Left ventricle myocardium superior (tissue), 1 donor: ENCODE measurements around the gene LEFTY1. TPM values are rescaled to one million over a fixed set of nuclear protein-coding genes. Genes with fewer than 3 reads are reported as not detected.
"Not testable (repeated sequence)": the region's sequence is repeated elsewhere in the genome, so short reads cannot be mapped to it uniquely, and the experiment has no call there.

Experiments
- ATAC-seq: fragments of 200-7000 bp; cut with Tn5 transposase; one replicate; pipeline ENCODE4 v1.9.1; 2020; ENCODE audit warnings: mild to moderate bottlenecking, moderate library complexity
- DNase-seq: peaks from one replicate; pipeline ENCODE4 v3.0.0-alpha.2; 2020
- intact Hi-C: fragments of 100-400 bp; cut with micrococcal nuclease; formaldehyde crosslinking; loops from one replicate; pipeline ENCODE4 v1.11.0; 2022
- microRNA-seq: library from miRNA; unstranded; fragments of <30 nt; microRNA quantifications from one replicate; pipeline ENCODE4 v1.2.0, GENCODE V29; 2020; ENCODE audit warnings: borderline number of aligned reads
- total RNA-seq: library from RNA; stranded (reverse); fragmentation: NEBNext Ultra II Directional; extraction: Animal tissue kit (Norgen Biotek cat#: 25700); gene quantifications from one replicate; pipeline ENCODE4 v1.2.1, GENCODE V29; 2021
- donor health status: DM: no; HTN: yes; CAD: no; lungs with severe emphysema.

Gene LEFTY1
- total RNA-seq, 1 donor from 2014 or later, result not detected

DNA sequence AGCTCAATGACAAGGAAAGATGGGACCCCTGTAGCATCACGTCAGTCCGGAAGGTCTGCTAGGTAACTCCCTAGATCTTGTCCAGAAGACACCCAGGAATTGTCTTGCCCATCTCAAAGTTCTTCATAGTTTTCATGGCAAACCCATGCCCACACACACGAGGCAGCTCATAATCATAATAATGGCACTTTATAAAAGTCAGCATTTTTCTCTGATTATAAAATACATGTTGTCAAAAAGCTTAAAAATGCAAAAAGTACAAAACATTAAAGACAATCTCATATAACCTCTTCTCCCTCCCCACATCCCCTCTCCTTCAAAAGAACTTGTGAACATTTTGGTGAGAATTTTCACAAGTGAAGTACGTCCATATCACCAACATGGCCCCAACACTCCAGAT lies 48.2 kb downstream of the LEFTY1 start:
- intact Hi-C loops, result no loop called here
- DNase-seq (no peak), ATAC-seq (no peak)

GRCh38 chr1:225840223-225840610 lies 48.7 kb downstream of the LEFTY1 start:
- intact Hi-C loops, result no loop called here
- ATAC-seq, result no peak
- no peak for DNase-seq

DNA sequence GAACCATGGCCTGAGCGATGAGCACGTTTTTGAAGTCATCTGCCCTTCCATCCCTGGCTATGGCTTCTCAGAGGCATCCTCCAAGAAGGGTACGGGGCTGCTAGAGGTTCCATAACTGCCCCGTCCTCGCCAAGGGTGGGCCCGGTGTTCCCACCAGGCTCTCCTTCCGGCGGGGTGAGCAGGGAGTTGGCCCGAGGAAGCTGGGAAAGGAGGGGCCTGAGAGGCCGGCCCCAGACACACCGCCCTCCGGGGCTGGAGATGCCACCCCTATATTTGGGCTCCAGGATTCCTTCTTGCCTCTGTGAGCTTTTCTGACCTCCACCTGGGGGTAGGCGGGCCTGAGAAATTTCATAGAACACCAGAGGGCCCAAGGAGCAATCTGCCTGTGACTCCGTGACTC lies 50.2 kb downstream of the LEFTY1 start:
- intact Hi-C loops, result no loop called here
- DNase-seq (no peak), ATAC-seq (no peak)

DNA sequence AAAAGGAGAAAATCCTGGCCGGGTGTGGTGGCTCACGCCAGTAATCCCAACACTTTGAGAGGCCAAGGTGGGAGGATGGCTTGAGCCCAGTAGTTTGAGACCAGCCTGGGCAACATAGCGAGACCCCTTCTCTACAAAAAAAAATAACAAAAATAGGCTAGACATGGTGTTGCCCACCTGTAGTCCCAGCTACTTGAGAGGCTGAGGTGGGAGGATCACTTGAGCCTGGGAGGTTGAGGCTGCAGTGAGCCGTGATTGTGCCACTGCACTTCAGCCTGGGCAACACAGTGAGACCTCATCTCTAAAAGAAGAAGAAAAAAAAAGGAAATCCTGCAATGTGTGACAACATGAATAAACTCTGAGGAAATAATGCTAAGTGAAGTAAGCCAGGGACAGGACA lies 52.6 kb downstream of the LEFTY1 start:
- DNase-seq, result peak; percentile 13
- ATAC-seq, intact Hi-C loops: not testable (repeated sequence)

Small RNA genes within 50 kb of the gene (microRNA-seq; reads per million reads assigned to microRNA genes)
- gene MIR6741, result not detected

Other genes with a start within 250 kb of the LEFTY1 start
- gene ENAH, start 236.0 kb downstream of the LEFTY1 start, total RNA-seq, result 90.1 TPM
- 211 TPM for gene SRP9, start 111.3 kb downstream of the LEFTY1 start, total RNA-seq
- gene EPHX1, start 79.0 kb downstream of the LEFTY1 start, total RNA-seq, result 76.8 TPM
- gene TMEM63A, start 6.8 kb downstream of the LEFTY1 start, total RNA-seq, result 30.7 TPM
- 62.3 TPM for gene PYCR2, start 35.1 kb upstream of the LEFTY1 start, total RNA-seq
- gene LEFTY2, start 52.1 kb upstream of the LEFTY1 start, total RNA-seq, result 0.47 TPM
- gene SDE2, start 110.2 kb upstream of the LEFTY1 start, total RNA-seq, result 10.7 TPM
- gene H3-3A, start 173.6 kb upstream of the LEFTY1 start, total RNA-seq, result 345 TPM